Measurements from ENCODE around the gene KRT5. TPM values are rescaled to one million over a fixed set of nuclear protein-coding genes. Genes with fewer than 3 reads are reported as not detected.

The KRT5 gene
- total and polyA plus RNA-seq, 2 experiments from 2014 or later, result not detected

- Histone ChIP-seq H3K79me2 (replicated peaks; ENCODE audit: insufficient read depth) (no peaks in the 10 kb centered on the region), H3K4me3 (no peak overlapping the region), H3K36me3 (ENCODE audit: insufficient read depth) (no peaks in the 10 kb centered on the region), H3K9me2 (ENCODE audit: insufficient read depth) (0 out of 2 replicates have a peak, but pooled peaks cover 3% of the 10 kb centered on the region), H3F3A (replicated peaks; ENCODE audit: low read depth) (no peaks in the 10 kb centered on the region), H3K27me3 (ENCODE audit: insufficient read depth) (no peaks in the 10 kb centered on the region), H3K4me2 (no peak overlapping the region), H3K27ac (ENCODE audit: low read depth) (no peak overlapping the region), H2AFZ (peak overlapping the region; percentile 18), H3K4me1 (ENCODE audit: insufficient read depth) (no peaks in the 10 kb centered on the region), H4K20me1 (replicated peaks; ENCODE audit: insufficient read depth) (no peaks in the 10 kb centered on the region)
- DNase-seq (ENCODE audit: low spot score), result peak; percentile 8
- Mint-ChIP-seq H3K9me3 (no peaks in the 10 kb centered on the region), H3K27me3 (ENCODE audit: insufficient read depth, low read depth, poor library complexity) (peaks cover 12% of the 10 kb centered on the region), H3K36me3 (ENCODE audit: low read depth) (no peaks in the 10 kb centered on the region), H3K4me3 (no peak overlapping the region), H3K27ac (no peak overlapping the region; the same call in 1 of the 2 replicates), H3K4me1 (peaks cover 15% of the 10 kb centered on the region; the same call in 1 of the 3 replicates)
- TF ChIP-seq EZH2phosphoT487 (IDR thresholded peaks at IDR 0.05; ENCODE audit: unreplicated experiment), result no peak
- TF ChIP-seq JUNB (IDR thresholded peaks at IDR 0.05; ENCODE audit: unreplicated experiment), result no peak
- no peak for TF ChIP-seq STAT1 (IDR thresholded peaks at IDR 0.05; ENCODE audit: unreplicated experiment)
- no peak for TF ChIP-seq ZNF114 (CRISPR knock-in tag; IDR thresholded peaks at IDR 0.05)
- TF ChIP-seq CREB1 (CRISPR knock-in tag; IDR thresholded peaks at IDR 0.05; ENCODE audit: low read depth), result no peak
- no peak for TF ChIP-seq POLR2AphosphoS5 (IDR thresholded peaks at IDR 0.05; ENCODE audit: low read depth)
- no peak for TF ChIP-seq NANOG (IDR thresholded peaks at IDR 0.05; ENCODE audit: borderline replicate concordance)
- ATAC-seq, result peak; percentile 46
Measured at GRCh38 chr12:52521568-52522266, 1.5 kb upstream of the KRT5 start.

DNA sequence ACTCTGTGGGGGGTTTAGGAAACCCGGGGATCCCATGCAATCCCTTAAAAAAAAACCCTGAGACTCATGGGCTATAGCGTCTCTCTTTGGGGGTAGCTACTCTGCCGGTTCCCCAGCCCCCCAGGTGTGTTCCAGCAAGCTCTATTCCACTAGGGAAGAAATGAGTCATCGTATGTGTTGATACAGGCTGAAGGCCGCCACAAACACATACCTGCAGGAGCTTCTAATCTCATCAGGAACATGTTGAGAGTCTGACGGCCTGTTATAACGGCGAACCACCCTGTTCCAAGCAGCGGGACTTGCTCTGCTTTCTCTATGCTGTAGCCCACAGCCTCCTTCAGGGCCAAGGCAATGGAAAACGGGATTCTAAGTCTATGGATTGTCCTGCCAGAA is 977 bp upstream of the KRT5 start:
- 0 out of 2 replicates have a peak, but pooled peaks cover 3% of the 10 kb centered on the region for H3K9me2 ChIP-seq (ENCODE audit: insufficient read depth)
- no peak overlapping the region for H3K4me3 Mint-ChIP-seq
- H3F3A ChIP-seq (replicated peaks; ENCODE audit: low read depth), result no peaks in the 10 kb centered on the region
- H3K4me3 ChIP-seq, result no peak overlapping the region
- no peaks in the 10 kb centered on the region for H4K20me1 ChIP-seq (replicated peaks; ENCODE audit: insufficient read depth)
- no peak overlapping the region for H3K4me2 ChIP-seq
- H3K36me3 ChIP-seq (ENCODE audit: insufficient read depth), result no peaks in the 10 kb centered on the region
- TF ChIP-seq ZNF331 (CRISPR knock-in tag; IDR thresholded peaks at IDR 0.05; ENCODE audit: low read depth), result no peak
- no peak for TF ChIP-seq ZNF462 (CRISPR knock-in tag; IDR thresholded peaks at IDR 0.05)
- TF ChIP-seq JUNB (IDR thresholded peaks at IDR 0.05; ENCODE audit: unreplicated experiment), result no peak
- TF ChIP-seq POLR2AphosphoS5 (IDR thresholded peaks at IDR 0.05; ENCODE audit: low read depth), result no peak
- no peak for TF ChIP-seq ETS1 (IDR thresholded peaks at IDR 0.05)
- no peak for TF ChIP-seq NANOG (IDR thresholded peaks at IDR 0.05; ENCODE audit: borderline replicate concordance)
- no peak overlapping the region for H3K27ac Mint-ChIP-seq
- H3K36me3 Mint-ChIP-seq (ENCODE audit: low read depth), result no peaks in the 10 kb centered on the region
- no peaks in the 10 kb centered on the region for H3K4me1 ChIP-seq (ENCODE audit: insufficient read depth)
- no peak for DNase-seq (ENCODE audit: low spot score)
- H3K27ac ChIP-seq (ENCODE audit: low read depth), result no peak overlapping the region
- H3K4me1 Mint-ChIP-seq, result peaks cover 15% of the 10 kb centered on the region; the same call in 1 of the 3 replicates
- H3K79me2 ChIP-seq (replicated peaks; ENCODE audit: insufficient read depth), result no peaks in the 10 kb centered on the region
- H2AFZ ChIP-seq, result peak overlapping the region; percentile 18; the same call in 1 of the 2 replicates
- ATAC-seq, result peak; percentile 15; the same call in 2 of the 3 replicates
- H3K27me3 Mint-ChIP-seq (ENCODE audit: insufficient read depth, low read depth, poor library complexity), result peaks cover 12% of the 10 kb centered on the region
- H3K9me3 Mint-ChIP-seq, result no peaks in the 10 kb centered on the region
- no peaks in the 10 kb centered on the region for H3K27me3 ChIP-seq (ENCODE audit: insufficient read depth)
